H1 (cell line): Measurements from ENCODE around the gene CCDC9B.

ENCODE experiments used
- BRCA1 ChIP-seq: IDR thresholded peaks from 2 replicates; pipeline ENCODE4 v1.6.1; 2012; ENCODE audit warnings: low read depth, low read length, improper control_type of control experiment
- POLR2A ChIP-seq, 2 experiments: IDR thresholded peaks; 1 replicate in 1 of 2; 2 replicates in 1 of 2; pipeline ENCODE4 v1.6.1; 2011; ENCODE audit warnings: low read depth in 2 of 2, low read length in 2 of 2, mild to moderate bottlenecking in 2 of 2; ENCODE audit errors: control extremely low read depth in 1 of 2
- RAD21 ChIP-seq, 2 experiments: IDR thresholded peaks in 1 of 2; conservative IDR thresholded peaks in 1 of 2; 2 replicates each; pipeline ENCODE4 v1.6.1; 2011; ENCODE audit warnings: low read depth in 2 of 2, low read length in 2 of 2, improper control_type of control experiment in 1 of 2, inconsistent platforms in 1 of 2, mild to moderate bottlenecking in 1 of 2, moderate library complexity in 1 of 2
- TF ChIP-seq, protein P1 (sequence below), 3 experiments: IDR thresholded peaks; 1 replicate in 2 of 3; 2 replicates in 1 of 3; pipeline versions ENCODE4 v1.5.1 to v1.6.1; 2011; ENCODE audit warnings: low read length in 3 of 3, mild to moderate bottlenecking in 3 of 3, inconsistent platforms in 2 of 3, low read depth in 1 of 3, moderate library complexity in 1 of 3; ENCODE audit not compliant: insufficient read depth in 1 of 3; ENCODE audit errors: control extremely low read depth in 1 of 3

- TF ChIP-seq, protein P1, sequence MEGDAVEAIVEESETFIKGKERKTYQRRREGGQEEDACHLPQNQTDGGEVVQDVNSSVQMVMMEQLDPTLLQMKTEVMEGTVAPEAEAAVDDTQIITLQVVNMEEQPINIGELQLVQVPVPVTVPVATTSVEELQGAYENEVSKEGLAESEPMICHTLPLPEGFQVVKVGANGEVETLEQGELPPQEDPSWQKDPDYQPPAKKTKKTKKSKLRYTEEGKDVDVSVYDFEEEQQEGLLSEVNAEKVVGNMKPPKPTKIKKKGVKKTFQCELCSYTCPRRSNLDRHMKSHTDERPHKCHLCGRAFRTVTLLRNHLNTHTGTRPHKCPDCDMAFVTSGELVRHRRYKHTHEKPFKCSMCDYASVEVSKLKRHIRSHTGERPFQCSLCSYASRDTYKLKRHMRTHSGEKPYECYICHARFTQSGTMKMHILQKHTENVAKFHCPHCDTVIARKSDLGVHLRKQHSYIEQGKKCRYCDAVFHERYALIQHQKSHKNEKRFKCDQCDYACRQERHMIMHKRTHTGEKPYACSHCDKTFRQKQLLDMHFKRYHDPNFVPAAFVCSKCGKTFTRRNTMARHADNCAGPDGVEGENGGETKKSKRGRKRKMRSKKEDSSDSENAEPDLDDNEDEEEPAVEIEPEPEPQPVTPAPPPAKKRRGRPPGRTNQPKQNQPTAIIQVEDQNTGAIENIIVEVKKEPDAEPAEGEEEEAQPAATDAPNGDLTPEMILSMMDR (IDR thresholded peaks at IDR 0.05; ENCODE audit: control extremely low read depth in 1 of 3, insufficient read depth in 1 of 3, low read depth in 1 of 3, low read length in 3 of 3) = no peak
- no peak for TF ChIP-seq POLR2A (IDR thresholded peaks at IDR 0.05; ENCODE audit: control extremely low read depth in 1 of 2, low read depth in 2 of 2, low read length in 2 of 2)
- TF ChIP-seq BRCA1 = no peak
- no peak for TF ChIP-seq RAD21 (IDR thresholded peaks at IDR 0.05 in 1 of 2, conservative IDR thresholded peaks at IDR 0.05 in 1 of 2; ENCODE audit: low read depth in 2 of 2, low read length in 2 of 2)
These were observed 5.6 kb downstream of the CCDC9B start for GRCh38 chr15:40334941-40335795.
